Neutrophil (primary cell): ENCODE measurements around the gene SUGCT.

Experiments
- H3K27ac ChIP-seq: fragments of 200-600 bp; sonication (generic); 2 replicates; pipeline ENCODE4 v1.5.1; 2016; ENCODE audit warnings: mild to moderate bottlenecking, moderate library complexity
- H3K27me3 ChIP-seq: fragments of 200-600 bp; sonication (generic); 2 replicates; pipeline ENCODE4 v1.6.0; 2016; ENCODE audit warnings: mild to moderate bottlenecking
- H3K36me3 ChIP-seq: fragments of 200-600 bp; sonication (generic); 2 replicates; pipeline ENCODE4 v1.5.1; 2017
- H3K4me1 ChIP-seq, 2 experiments: fragments of 200-600 bp in 1 of 2; sonication (generic) in 1 of 2; 1 replicate in 1 of 2; 2 replicates in 1 of 2; pipeline versions ENCODE4 v1.5.1 to v1.6.1; 2013 to 2016; ENCODE audit warnings: low read depth in 1 of 2, low read length in 1 of 2, mild to moderate bottlenecking in 1 of 2, moderate library complexity in 1 of 2; ENCODE audit not compliant: control insufficient read depth in 1 of 2, insufficient read depth in 1 of 2
- H3K4me3 ChIP-seq, 2 experiments: fragments of 200-600 bp in 1 of 2; sonication (generic) in 1 of 2; 1 replicate in 1 of 2; 2 replicates in 1 of 2; pipeline ENCODE4 v1.5.1; 2013 to 2016; ENCODE audit warnings: low read depth in 1 of 2, low read length in 1 of 2, mild to moderate bottlenecking in 1 of 2, moderate library complexity in 1 of 2
- H3K9me3 ChIP-seq: fragments of 200-600 bp; sonication (generic); 2 replicates; pipeline ENCODE4 v1.5.1; 2016
- TF ChIP-seq, protein P1 (sequence below): fragments of 200-600 bp; sonication (generic); IDR thresholded peaks from 2 replicates; pipeline ENCODE4 v1.5.1; 2016; ENCODE audit warnings: antibody characterized with exemption

Gene SUGCT

DNA sequence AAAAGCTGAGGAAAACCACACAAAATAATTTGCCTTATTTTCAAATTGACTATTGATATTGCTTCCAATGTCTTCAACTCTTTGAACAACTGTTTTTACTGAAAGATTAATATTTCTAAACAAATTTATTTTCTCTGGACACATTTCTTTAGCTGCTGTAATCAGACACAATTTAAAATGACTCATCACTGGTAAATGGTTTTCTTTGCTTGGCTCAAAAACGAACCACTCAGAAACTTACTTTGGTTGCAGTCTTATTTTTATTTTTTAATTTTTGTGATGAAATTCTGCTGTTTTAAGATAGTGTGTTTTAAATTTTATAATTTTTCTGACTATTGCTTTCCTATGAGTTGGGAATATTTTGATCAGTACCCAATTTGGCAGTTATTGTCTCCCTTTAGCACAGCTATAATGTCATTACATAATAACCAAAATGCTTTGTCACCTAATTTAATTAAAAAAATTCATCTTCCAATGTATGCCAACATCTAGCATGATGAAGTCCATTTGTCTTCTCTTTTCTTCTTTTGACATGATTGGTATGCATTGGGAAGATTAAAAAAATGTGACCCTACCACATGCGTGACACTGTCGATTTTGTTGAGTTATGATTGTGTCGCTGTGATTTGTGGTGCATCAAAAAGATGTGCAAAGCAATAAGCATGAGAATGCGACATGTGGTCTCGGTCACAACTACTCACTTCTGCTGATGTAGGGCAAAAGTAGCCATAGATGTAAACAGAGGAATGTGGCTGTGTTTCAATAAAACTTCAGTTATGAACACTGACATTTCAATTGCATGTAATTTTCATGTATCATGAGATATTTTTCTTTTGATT lies 222.3 kb downstream of the SUGCT start:
- TF ChIP-seq, protein P1, sequence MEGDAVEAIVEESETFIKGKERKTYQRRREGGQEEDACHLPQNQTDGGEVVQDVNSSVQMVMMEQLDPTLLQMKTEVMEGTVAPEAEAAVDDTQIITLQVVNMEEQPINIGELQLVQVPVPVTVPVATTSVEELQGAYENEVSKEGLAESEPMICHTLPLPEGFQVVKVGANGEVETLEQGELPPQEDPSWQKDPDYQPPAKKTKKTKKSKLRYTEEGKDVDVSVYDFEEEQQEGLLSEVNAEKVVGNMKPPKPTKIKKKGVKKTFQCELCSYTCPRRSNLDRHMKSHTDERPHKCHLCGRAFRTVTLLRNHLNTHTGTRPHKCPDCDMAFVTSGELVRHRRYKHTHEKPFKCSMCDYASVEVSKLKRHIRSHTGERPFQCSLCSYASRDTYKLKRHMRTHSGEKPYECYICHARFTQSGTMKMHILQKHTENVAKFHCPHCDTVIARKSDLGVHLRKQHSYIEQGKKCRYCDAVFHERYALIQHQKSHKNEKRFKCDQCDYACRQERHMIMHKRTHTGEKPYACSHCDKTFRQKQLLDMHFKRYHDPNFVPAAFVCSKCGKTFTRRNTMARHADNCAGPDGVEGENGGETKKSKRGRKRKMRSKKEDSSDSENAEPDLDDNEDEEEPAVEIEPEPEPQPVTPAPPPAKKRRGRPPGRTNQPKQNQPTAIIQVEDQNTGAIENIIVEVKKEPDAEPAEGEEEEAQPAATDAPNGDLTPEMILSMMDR, result no peak
- Histone ChIP-seq H3K36me3 (no peaks in the 10 kb centered on the region), H3K27me3 (no peaks in the 10 kb centered on the region), H3K9me3 (no peaks in the 10 kb centered on the region), H3K4me1 (no peaks in the 10 kb centered on the region), H3K4me3 (no peak overlapping the region), H3K27ac (no peak overlapping the region)

DNA sequence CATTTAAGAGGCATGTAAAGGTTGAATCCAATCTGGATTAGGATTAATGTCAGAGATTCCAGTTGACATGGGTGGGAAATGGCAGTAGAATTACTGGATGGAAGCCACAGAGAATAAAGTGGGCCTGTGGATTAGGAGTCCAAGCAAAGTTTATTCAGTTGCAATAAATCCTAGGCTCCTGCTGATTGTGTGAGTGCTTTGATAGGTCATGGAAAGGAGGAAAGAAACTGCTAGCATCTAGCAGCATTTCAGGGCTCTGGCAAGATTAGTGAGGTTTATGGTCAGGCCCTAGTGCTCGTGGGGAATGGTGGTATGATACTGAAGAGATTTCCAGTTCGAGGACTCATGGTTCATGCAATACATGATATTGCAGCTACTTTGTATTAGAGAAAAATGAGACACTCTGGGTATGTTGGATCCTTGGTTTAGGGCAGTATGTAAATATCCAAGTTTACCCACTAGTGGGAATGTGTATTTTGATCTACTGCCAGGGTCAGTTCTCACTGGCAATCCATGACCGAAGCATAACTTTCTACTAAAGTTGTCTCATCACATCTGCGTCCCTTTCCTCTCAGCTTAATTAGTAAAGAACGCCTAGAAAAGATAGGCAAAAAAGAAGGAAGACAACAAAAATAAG lies 235.0 kb downstream of the SUGCT start:
- Histone ChIP-seq H3K36me3 (no peaks in the 10 kb centered on the region), H3K27me3 (no peaks in the 10 kb centered on the region), H3K4me1 (peaks cover 8 to 10% of the 10 kb centered on the region in 2 experiments), H3K27ac (no peak overlapping the region), H3K4me3 (no peak overlapping the region), H3K9me3 (no peaks in the 10 kb centered on the region)
- TF ChIP-seq, protein P1, result no peak

GRCh38 chr7:40371806-40372440 lies 237.1 kb downstream of the SUGCT start:
- Histone ChIP-seq H3K36me3 (no peaks in the 10 kb centered on the region), H3K9me3 (no peaks in the 10 kb centered on the region), H3K4me3 (no peak overlapping the region), H3K27ac (no peak overlapping the region), H3K4me1 (peaks cover 8 to 10% of the 10 kb centered on the region in 2 experiments), H3K27me3 (no peaks in the 10 kb centered on the region)
- TF ChIP-seq, protein P1, result no peak

GRCh38 chr7:40374575-40374974 lies 239.8 kb downstream of the SUGCT start:
- Histone ChIP-seq H3K9me3 (no peaks in the 10 kb centered on the region), H3K4me1 (peaks cover 2 to 4% of the 10 kb centered on the region in 2 experiments), H3K27me3 (no peaks in the 10 kb centered on the region), H3K27ac (no peak overlapping the region), H3K4me3 (no peak overlapping the region), H3K36me3 (no peaks in the 10 kb centered on the region)
- TF ChIP-seq, protein P1, result no peak

DNA sequence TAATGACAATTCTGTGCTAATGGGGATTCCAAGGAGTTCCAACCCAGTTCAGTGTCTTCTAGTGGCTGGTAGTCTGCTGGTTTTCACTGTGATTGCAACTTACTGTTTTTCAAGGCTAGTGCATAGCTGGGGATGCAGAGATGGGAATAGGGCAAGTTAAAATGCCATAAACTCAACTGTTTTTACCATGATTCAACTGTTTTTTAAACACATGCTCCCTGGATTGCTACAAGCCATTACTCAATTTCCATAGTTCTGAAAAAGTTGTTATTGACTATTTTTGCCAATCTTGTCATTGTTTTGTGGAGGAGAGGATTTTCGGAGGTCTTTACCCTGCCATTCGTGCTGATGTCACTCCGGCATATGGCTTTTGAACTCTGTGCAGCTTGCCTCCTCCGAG lies 245.3 kb downstream of the SUGCT start:
- no peaks in the 10 kb centered on the region for H3K36me3 ChIP-seq
- TF ChIP-seq, protein P1, result no peak
- H3K9me3 ChIP-seq, result no peaks in the 10 kb centered on the region

More for the DNA sequence above, 245.3 kb downstream of the SUGCT start:
- H3K27me3 ChIP-seq, result no peaks in the 10 kb centered on the region
- no peak overlapping the region for H3K4me3 ChIP-seq
- H3K4me1 ChIP-seq, result no peaks in the 10 kb centered on the region
- no peak overlapping the region for H3K27ac ChIP-seq
